NCI-H146 treated with DMSO at 0.1 percent for 48 hours (cell line): ENCODE measurements around the gene PUM2.
A peak's percentile ranks its signal among the peaks of the same experiment; 100 is the strongest.
"Not testable (repeated sequence)": the region's sequence is repeated elsewhere in the genome, so short reads cannot be mapped to it uniquely, and the experiment has no call there.

Experiments
- DNase-seq: peaks from one replicate; lab custom pipeline; 2025; ENCODE audit not compliant: unreplicated experiment; lab: John Stamatoyannopoulos, UW

Gene PUM2

GRCh38 chr2:20294231-20294630 is 56.4 kb downstream of the PUM2 start:
- no peak for DNase-seq

- no peak for DNase-seq
These were observed 57.7 kb downstream of the PUM2 start for GRCh38 chr2:20292984-20293383.

GRCh38 chr2:20291846-20292408 is 58.7 kb downstream of the PUM2 start:
- no peak for DNase-seq

- DNase-seq, result peak; percentile 1
These were observed 59.5 kb downstream of the PUM2 start for GRCh38 chr2:20291106-20291564.

GRCh38 chr2:20288642-20289340 is 61.9 kb downstream of the PUM2 start:
- no peak for DNase-seq

GRCh38 chr2:20282916-20283592 is 67.6 kb downstream of the PUM2 start:
- DNase-seq, result no peak

GRCh38 chr2:20281876-20282275 is 68.8 kb downstream of the PUM2 start:
- no peak for DNase-seq

GRCh38 chr2:20273042-20273441 is 77.6 kb downstream of the PUM2 start:
- DNase-seq, result no peak

- not testable (repeated sequence) for DNase-seq
These were observed 82.3 kb downstream of the PUM2 start for GRCh38 chr2:20268317-20268716.

GRCh38 chr2:20267529-20267928 is 83.1 kb downstream of the PUM2 start:
- no peak for DNase-seq

GRCh38 chr2:20264629-20265028 is 86.0 kb downstream of the PUM2 start:
- no peak for DNase-seq

- DNase-seq, result no peak
These were observed 93.2 kb downstream of the PUM2 start for GRCh38 chr2:20257411-20257810.

GRCh38 chr2:20254731-20255130 is 95.9 kb downstream of the PUM2 start:
- DNase-seq, result no peak

- no peak for DNase-seq
These were observed 100.2 kb downstream of the PUM2 start for GRCh38 chr2:20250436-20250835.

- DNase-seq, result no peak
These were observed 101.5 kb downstream of the PUM2 start for GRCh38 chr2:20249170-20249569.

- DNase-seq, result no peak
These were observed 103.6 kb downstream of the PUM2 start for GRCh38 chr2:20247084-20247483.

- DNase-seq, result not testable (repeated sequence)
These were observed 107.0 kb downstream of the PUM2 start for GRCh38 chr2:20243637-20244036.

- DNase-seq, result no peak
These were observed 107.8 kb downstream of the PUM2 start for GRCh38 chr2:20242727-20243377.

- DNase-seq, result no peak
These were observed 108.5 kb downstream of the PUM2 start for GRCh38 chr2:20241973-20242726.

- not testable (repeated sequence) for DNase-seq
These were observed 110.4 kb downstream of the PUM2 start for GRCh38 chr2:20240291-20240690.

- DNase-seq, result no peak
These were observed 114.1 kb downstream of the PUM2 start for GRCh38 chr2:20236496-20236895.
